WTC11 (cell line): ENCODE data around the gene CEP78.

Experiments used
- CTCF ChIP-seq: fragments of 200-600 bp; IDR thresholded peaks from 2 replicates; pipeline ENCODE4 v1.8.0; 2022; ENCODE audit warnings: antibody characterized with exemption
- FOXK1 ChIP-seq: sonication (generic); formaldehyde crosslinking; IDR thresholded peaks from 2 replicates; pipeline ENCODE4 v1.8.0; 2022; ENCODE audit warnings: mild to moderate bottlenecking, moderate library complexity, missing genetic modification reagents
- NR2C2 ChIP-seq: sonication (generic); formaldehyde crosslinking; IDR thresholded peaks from 2 replicates; pipeline ENCODE4 v1.8.0; 2022; ENCODE audit warnings: mild to moderate bottlenecking, missing genetic modification reagents
- SMAD4 ChIP-seq: sonication (generic); formaldehyde crosslinking; IDR thresholded peaks from 2 replicates; pipeline ENCODE4 v1.8.0; 2022; ENCODE audit warnings: mild to moderate bottlenecking, missing genetic modification reagents
- STAT6 ChIP-seq: sonication (generic); formaldehyde crosslinking; conservative IDR thresholded peaks from 2 replicates; pipeline ENCODE4 v1.8.1; 2023; ENCODE audit warnings: mild to moderate bottlenecking, low read depth, missing genetic modification reagents, moderate library complexity
- TEAD1 ChIP-seq: sonication (generic); formaldehyde crosslinking; IDR thresholded peaks from 2 replicates; pipeline ENCODE4 v1.8.0; 2022; ENCODE audit warnings: mild to moderate bottlenecking, missing genetic modification reagents
- ZBTB43 ChIP-seq: sonication (generic); formaldehyde crosslinking; IDR thresholded peaks from 2 replicates; pipeline ENCODE4 v1.8.1; 2023; ENCODE audit warnings: mild to moderate bottlenecking, missing genetic modification reagents
- ZNF138 ChIP-seq: sonication (generic); formaldehyde crosslinking; conservative IDR thresholded peaks from 2 replicates; pipeline ENCODE4 v1.8.1; 2022; ENCODE audit warnings: mild to moderate bottlenecking, moderate library complexity, missing genetic modification reagents
- TF ChIP-seq, protein P1 (sequence below): sonication (generic); formaldehyde crosslinking; conservative IDR thresholded peaks from 2 replicates; pipeline ENCODE4 v1.8.1; 2022; ENCODE audit warnings: mild to moderate bottlenecking, missing genetic modification reagents
- TF ChIP-seq, protein P2 (sequence below): sonication (generic); formaldehyde crosslinking; IDR thresholded peaks from 2 replicates; pipeline ENCODE4 v1.8.0; 2023; ENCODE audit warnings: missing genetic modification reagents
- TF ChIP-seq, protein P3 (sequence below): fragments of 250-450 bp; sonication (Bioruptor Pico); IDR thresholded peaks from 2 replicates; pipeline ENCODE4 v1.9.0; 2021; ENCODE audit warnings: mild to moderate bottlenecking

DNA sequence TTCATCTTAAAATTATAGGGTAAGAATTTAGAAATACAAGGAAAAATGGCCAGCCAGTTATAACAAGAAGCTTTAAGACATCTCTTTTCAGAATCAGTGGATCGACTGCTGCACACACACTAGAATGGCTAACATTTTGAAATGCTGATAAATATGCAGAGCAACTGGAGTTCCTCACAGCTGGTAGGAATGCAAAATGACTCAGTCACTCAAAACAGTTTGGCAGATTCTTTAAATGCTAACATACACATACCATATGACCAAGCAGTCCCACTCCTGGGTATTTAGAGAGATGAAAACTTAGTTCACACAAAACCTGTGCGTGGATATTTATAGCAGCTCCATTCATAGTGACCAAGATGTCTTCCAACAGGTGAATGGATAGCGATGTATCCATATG is 37.9 kb downstream of the CEP78 start:
- no peak for TF ChIP-seq ZNF138 (CRISPR knock-in tag)
- TF ChIP-seq, protein P1, sequence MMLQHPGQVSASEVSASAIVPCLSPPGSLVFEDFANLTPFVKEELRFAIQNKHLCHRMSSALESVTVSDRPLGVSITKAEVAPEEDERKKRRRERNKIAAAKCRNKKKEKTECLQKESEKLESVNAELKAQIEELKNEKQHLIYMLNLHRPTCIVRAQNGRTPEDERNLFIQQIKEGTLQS (CRISPR knock-in tag) = no peak
- no peak for TF ChIP-seq CTCF
- TF ChIP-seq, protein P2, sequence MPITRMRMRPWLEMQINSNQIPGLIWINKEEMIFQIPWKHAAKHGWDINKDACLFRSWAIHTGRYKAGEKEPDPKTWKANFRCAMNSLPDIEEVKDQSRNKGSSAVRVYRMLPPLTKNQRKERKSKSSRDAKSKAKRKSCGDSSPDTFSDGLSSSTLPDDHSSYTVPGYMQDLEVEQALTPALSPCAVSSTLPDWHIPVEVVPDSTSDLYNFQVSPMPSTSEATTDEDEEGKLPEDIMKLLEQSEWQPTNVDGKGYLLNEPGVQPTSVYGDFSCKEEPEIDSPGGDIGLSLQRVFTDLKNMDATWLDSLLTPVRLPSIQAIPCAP (CRISPR knock-in tag) = no peak
- TF ChIP-seq ZBTB43 (CRISPR knock-in tag) = no peak
- TF ChIP-seq FOXK1 (CRISPR knock-in tag) = no peak
- TF ChIP-seq, protein P3, sequence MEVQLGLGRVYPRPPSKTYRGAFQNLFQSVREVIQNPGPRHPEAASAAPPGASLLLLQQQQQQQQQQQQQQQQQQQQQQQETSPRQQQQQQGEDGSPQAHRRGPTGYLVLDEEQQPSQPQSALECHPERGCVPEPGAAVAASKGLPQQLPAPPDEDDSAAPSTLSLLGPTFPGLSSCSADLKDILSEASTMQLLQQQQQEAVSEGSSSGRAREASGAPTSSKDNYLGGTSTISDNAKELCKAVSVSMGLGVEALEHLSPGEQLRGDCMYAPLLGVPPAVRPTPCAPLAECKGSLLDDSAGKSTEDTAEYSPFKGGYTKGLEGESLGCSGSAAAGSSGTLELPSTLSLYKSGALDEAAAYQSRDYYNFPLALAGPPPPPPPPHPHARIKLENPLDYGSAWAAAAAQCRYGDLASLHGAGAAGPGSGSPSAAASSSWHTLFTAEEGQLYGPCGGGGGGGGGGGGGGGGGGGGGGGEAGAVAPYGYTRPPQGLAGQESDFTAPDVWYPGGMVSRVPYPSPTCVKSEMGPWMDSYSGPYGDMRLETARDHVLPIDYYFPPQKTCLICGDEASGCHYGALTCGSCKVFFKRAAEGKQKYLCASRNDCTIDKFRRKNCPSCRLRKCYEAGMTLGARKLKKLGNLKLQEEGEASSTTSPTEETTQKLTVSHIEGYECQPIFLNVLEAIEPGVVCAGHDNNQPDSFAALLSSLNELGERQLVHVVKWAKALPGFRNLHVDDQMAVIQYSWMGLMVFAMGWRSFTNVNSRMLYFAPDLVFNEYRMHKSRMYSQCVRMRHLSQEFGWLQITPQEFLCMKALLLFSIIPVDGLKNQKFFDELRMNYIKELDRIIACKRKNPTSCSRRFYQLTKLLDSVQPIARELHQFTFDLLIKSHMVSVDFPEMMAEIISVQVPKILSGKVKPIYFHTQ = no peak
- no peak for TF ChIP-seq STAT6 (CRISPR knock-in tag)
- no peak for TF ChIP-seq TEAD1 (CRISPR knock-in tag)
- no peak for TF ChIP-seq SMAD4 (CRISPR knock-in tag)
- no peak for TF ChIP-seq NR2C2
